ENCODE measurements around the gene HYAL4. TPM values are rescaled to one million over a fixed set of nuclear protein-coding genes. Genes with fewer than 3 reads are reported as not detected.

The HYAL4 gene
- total RNA-seq, 4 donors from 2014 or later = not detected

- Histone ChIP-seq H3K9me3 (no peaks in the 10 kb centered on the region), H3K4me1 (no peaks in the 10 kb centered on the region), H3K27me3 (no peaks in the 10 kb centered on the region), H3K27ac (no peak overlapping the region), H3K4me3 (no peak overlapping the region), H3K36me3 (no peaks in the 10 kb centered on the region)
- no peak for TF ChIP-seq POLR2AphosphoS5 (IDR thresholded peaks at IDR 0.05)
- TF ChIP-seq EP300 (IDR thresholded peaks at IDR 0.05; ENCODE audit: low read depth) = no peak
- TF ChIP-seq CTCF (IDR thresholded peaks at IDR 0.05) = no peak
- TF ChIP-seq POLR2A (IDR thresholded peaks at IDR 0.05) = no peak
- DNase-seq = no peak
- in situ Hi-C loops (cut with MboI; ENCODE audit: low pct_ligation_motif_present in 1 of 4, low pct_unique_long_range_greater_than_20kb in 1 of 4, low sequenced_read_pairs in 3 of 4) = loop anchor here in 2 of 4 donors (25.0 kb wide), 2 partner anchors 186 to 286 kb away; no protein-coding TSS in a partner anchor
- 69 to 75% methylated on average over 4 of the region's 4 CpGs for WGBS, 2 donors (ENCODE audit: low coverage in 1 of 2)
- intact Hi-C loops (cut with DNase I; ENCODE audit: low total_unique reads) = no loop called here
Measured at GRCh38 chr7:123872908-123873307, 27.9 kb downstream of the HYAL4 start.

GRCh38 chr7:123876557-123877256 lies 31.7 kb downstream of the HYAL4 start:
- no peaks in the 10 kb centered on the region for H3K4me1 ChIP-seq
- no peaks in the 10 kb centered on the region for H3K36me3 ChIP-seq
- intact Hi-C loops (cut with DNase I; ENCODE audit: low total_unique reads) = no loop called here
- H3K27me3 ChIP-seq = no peaks in the 10 kb centered on the region
- H3K27ac ChIP-seq = no peak overlapping the region
- no peak for TF ChIP-seq EP300 (IDR thresholded peaks at IDR 0.05; ENCODE audit: low read depth)
- no peak for TF ChIP-seq POLR2A (IDR thresholded peaks at IDR 0.05)
- TF ChIP-seq POLR2AphosphoS5 (IDR thresholded peaks at IDR 0.05) = no peak
- no peak for TF ChIP-seq CTCF (IDR thresholded peaks at IDR 0.05)
- no peak for DNase-seq
- H3K9me3 ChIP-seq = no peaks in the 10 kb centered on the region
- no peak overlapping the region for H3K4me3 ChIP-seq
- 83 to 84% methylated on average over 5 to 7 of the region's 7 CpGs for WGBS, 2 donors (ENCODE audit: low coverage in 1 of 2)
- in situ Hi-C loops (cut with MboI; ENCODE audit: low pct_ligation_motif_present in 1 of 4, low pct_unique_long_range_greater_than_20kb in 1 of 4, low sequenced_read_pairs in 3 of 4) = no loop called here

- H3K36me3 ChIP-seq = no peaks in the 10 kb centered on the region
- H3K27me3 ChIP-seq = no peaks in the 10 kb centered on the region
- no peaks in the 10 kb centered on the region for H3K4me1 ChIP-seq
- in situ Hi-C loops (cut with MboI; ENCODE audit: low pct_ligation_motif_present in 1 of 4, low pct_unique_long_range_greater_than_20kb in 1 of 4, low sequenced_read_pairs in 3 of 4) (no loop called here), intact Hi-C loops (cut with DNase I; ENCODE audit: low total_unique reads) (no loop called here)
- no peak overlapping the region for H3K4me3 ChIP-seq
- H3K9me3 ChIP-seq = no peaks in the 10 kb centered on the region
- 74 to 76% methylated on average over 4 of the region's 4 CpGs for WGBS, 2 donors (ENCODE audit: low coverage in 1 of 2)
- no peak for TF ChIP-seq CTCF (IDR thresholded peaks at IDR 0.05)
- TF ChIP-seq EP300 (IDR thresholded peaks at IDR 0.05; ENCODE audit: low read depth) = no peak
- TF ChIP-seq POLR2AphosphoS5 (IDR thresholded peaks at IDR 0.05) = no peak
- H3K27ac ChIP-seq = no peak overlapping the region
- no peak for DNase-seq
Measured at GRCh38 chr7:123879628-123880027, 34.7 kb downstream of the HYAL4 start.

- in situ Hi-C loops (cut with MboI; ENCODE audit: low pct_ligation_motif_present in 1 of 4, low pct_unique_long_range_greater_than_20kb in 1 of 4, low sequenced_read_pairs in 3 of 4) = no loop called here
- 64 to 87% methylated on average over 2 of the region's 2 CpGs for WGBS, 2 donors (ENCODE audit: low coverage in 1 of 2)
- H3K4me1 ChIP-seq = no peaks in the 10 kb centered on the region
- DNase-seq = no peak
- no peaks in the 10 kb centered on the region for H3K36me3 ChIP-seq
- H3K4me3 ChIP-seq = no peak overlapping the region
- TF ChIP-seq CTCF (IDR thresholded peaks at IDR 0.05) (no peak), POLR2AphosphoS5 (IDR thresholded peaks at IDR 0.05) (no peak), POLR2A (IDR thresholded peaks at IDR 0.05) (no peak), EP300 (IDR thresholded peaks at IDR 0.05; ENCODE audit: low read depth) (no peak)
- intact Hi-C loops (cut with DNase I; ENCODE audit: low total_unique reads) = no loop called here
- H3K9me3 ChIP-seq = no peaks in the 10 kb centered on the region
- no peaks in the 10 kb centered on the region for H3K27me3 ChIP-seq
- H3K27ac ChIP-seq = no peak overlapping the region
Measured at GRCh38 chr7:123881300-123881699, 36.3 kb downstream of the HYAL4 start.
